Neutrophil (primary cell): Measurements from ENCODE around the gene MYEF2.

Experiments used
- H3K27ac ChIP-seq: fragments of 200-600 bp; sonication (generic); 2 replicates; pipeline ENCODE4 v1.5.1; 2016; ENCODE audit warnings: mild to moderate bottlenecking, moderate library complexity
- H3K27me3 ChIP-seq: fragments of 200-600 bp; sonication (generic); 2 replicates; pipeline ENCODE4 v1.6.0; 2016; ENCODE audit warnings: mild to moderate bottlenecking
- H3K36me3 ChIP-seq: fragments of 200-600 bp; sonication (generic); 2 replicates; pipeline ENCODE4 v1.5.1; 2017
- H3K4me1 ChIP-seq, 2 experiments: fragments of 200-600 bp in 1 of 2; sonication (generic) in 1 of 2; 1 replicate in 1 of 2; 2 replicates in 1 of 2; pipeline versions ENCODE4 v1.5.1 to v1.6.1; 2013 to 2016; ENCODE audit warnings: low read depth in 1 of 2, low read length in 1 of 2, mild to moderate bottlenecking in 1 of 2, moderate library complexity in 1 of 2; ENCODE audit not compliant: control insufficient read depth in 1 of 2, insufficient read depth in 1 of 2
- H3K4me3 ChIP-seq, 2 experiments: fragments of 200-600 bp in 1 of 2; sonication (generic) in 1 of 2; 1 replicate in 1 of 2; 2 replicates in 1 of 2; pipeline ENCODE4 v1.5.1; 2013 to 2016; ENCODE audit warnings: low read depth in 1 of 2, low read length in 1 of 2, mild to moderate bottlenecking in 1 of 2, moderate library complexity in 1 of 2
- H3K9me3 ChIP-seq: fragments of 200-600 bp; sonication (generic); 2 replicates; pipeline ENCODE4 v1.5.1; 2016
- TF ChIP-seq, protein P1 (sequence below): fragments of 200-600 bp; sonication (generic); IDR thresholded peaks from 2 replicates; pipeline ENCODE4 v1.5.1; 2016; ENCODE audit warnings: antibody characterized with exemption

The MYEF2 gene, protein sequence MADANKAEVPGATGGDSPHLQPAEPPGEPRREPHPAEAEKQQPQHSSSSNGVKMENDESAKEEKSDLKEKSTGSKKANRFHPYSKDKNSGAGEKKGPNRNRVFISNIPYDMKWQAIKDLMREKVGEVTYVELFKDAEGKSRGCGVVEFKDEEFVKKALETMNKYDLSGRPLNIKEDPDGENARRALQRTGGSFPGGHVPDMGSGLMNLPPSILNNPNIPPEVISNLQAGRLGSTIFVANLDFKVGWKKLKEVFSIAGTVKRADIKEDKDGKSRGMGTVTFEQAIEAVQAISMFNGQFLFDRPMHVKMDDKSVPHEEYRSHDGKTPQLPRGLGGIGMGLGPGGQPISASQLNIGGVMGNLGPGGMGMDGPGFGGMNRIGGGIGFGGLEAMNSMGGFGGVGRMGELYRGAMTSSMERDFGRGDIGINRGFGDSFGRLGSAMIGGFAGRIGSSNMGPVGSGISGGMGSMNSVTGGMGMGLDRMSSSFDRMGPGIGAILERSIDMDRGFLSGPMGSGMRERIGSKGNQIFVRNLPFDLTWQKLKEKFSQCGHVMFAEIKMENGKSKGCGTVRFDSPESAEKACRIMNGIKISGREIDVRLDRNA

DNA sequence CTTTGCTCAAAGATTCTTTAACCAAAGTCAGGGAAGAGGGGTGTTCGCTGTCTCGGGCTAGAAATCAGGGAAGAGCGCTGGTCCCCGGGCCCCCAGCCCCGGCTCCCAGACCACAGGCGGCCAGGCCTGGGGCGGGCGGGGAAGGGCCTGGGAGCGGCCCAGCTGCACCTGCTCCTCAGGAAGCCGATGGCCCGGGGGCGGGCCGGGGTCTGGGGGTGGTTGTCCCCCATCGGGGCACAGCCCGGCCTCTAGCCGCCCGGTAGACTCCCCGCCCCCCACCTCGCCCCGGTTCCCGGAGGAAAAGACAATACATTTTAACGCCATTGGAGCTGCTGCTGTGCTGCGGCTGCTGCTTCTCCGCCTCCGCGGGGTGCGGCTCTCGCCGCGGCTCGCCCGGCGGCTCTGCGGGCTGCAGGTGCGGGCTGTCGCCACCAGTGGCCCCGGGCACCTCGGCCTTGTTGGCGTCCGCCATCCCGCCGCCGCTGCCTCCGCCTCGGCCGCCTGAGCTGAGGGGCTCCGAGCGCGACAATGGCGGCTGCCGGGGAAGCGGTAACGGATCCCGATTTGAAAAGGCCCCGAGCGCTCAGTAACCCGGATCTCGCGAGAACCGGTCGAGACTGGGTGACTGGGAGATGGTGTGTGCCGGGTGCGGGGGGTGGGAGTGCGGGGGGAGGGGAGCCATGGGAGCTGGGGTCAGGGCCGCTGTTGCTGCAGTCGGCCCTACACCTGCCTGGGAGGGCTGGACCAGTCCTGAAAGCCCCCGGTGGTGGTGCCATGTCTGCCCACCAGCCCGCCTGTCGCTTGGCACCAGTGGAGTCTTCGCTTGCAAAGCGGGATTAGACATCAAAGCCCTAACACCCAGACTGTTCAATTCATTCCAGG is at the start of gene MYEF2:
TSS of gene MYEF2 (minus strand) at position 530 of the 882 bp plus-strand sequence. CDS start at position 472, 58 bp downstream.
- Histone ChIP-seq H3K4me3 (peak within 1 kb of the TSS in 1 of 2 experiments; percentile 38), H3K27ac (no peak within 1 kb of the TSS), H3K27me3 (peaks cover 74% of the 10 kb centered on the region), H3K4me1 (peaks cover 0 to 11% of the 10 kb centered on the region in 2 experiments), H3K9me3 (no peaks in the 10 kb centered on the region), H3K36me3 (no peaks in the 10 kb centered on the region)
- TF ChIP-seq, protein P1, sequence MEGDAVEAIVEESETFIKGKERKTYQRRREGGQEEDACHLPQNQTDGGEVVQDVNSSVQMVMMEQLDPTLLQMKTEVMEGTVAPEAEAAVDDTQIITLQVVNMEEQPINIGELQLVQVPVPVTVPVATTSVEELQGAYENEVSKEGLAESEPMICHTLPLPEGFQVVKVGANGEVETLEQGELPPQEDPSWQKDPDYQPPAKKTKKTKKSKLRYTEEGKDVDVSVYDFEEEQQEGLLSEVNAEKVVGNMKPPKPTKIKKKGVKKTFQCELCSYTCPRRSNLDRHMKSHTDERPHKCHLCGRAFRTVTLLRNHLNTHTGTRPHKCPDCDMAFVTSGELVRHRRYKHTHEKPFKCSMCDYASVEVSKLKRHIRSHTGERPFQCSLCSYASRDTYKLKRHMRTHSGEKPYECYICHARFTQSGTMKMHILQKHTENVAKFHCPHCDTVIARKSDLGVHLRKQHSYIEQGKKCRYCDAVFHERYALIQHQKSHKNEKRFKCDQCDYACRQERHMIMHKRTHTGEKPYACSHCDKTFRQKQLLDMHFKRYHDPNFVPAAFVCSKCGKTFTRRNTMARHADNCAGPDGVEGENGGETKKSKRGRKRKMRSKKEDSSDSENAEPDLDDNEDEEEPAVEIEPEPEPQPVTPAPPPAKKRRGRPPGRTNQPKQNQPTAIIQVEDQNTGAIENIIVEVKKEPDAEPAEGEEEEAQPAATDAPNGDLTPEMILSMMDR = no peak

DNA sequence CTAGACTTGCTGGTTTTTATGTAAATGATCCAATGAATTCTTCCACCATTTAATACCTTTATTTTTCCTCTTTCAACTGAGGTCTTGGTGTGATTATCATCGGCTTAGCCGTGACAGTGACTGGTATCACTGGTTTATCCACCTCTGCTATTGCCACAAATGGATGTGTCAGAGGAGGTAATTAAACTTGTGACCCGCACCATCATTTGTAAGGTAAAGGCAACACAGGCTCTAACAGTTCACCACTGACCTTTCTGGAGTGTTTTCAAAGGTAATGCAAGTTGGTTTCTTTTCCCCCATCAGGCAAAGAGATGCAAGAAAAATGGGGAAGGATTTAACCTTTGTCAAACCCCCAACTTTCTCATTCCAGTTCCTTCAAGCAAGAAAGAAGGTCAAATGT is 47.7 kb upstream of the MYEF2 start:
- H3K27ac ChIP-seq = no peak overlapping the region
- H3K9me3 ChIP-seq = no peaks in the 10 kb centered on the region
- TF ChIP-seq, protein P1 = no peak
- no peaks in the 10 kb centered on the region for H3K4me1 ChIP-seq
- peaks cover 19% of the 10 kb centered on the region for H3K36me3 ChIP-seq
- H3K27me3 ChIP-seq = peaks cover 43% of the 10 kb centered on the region
- no peak overlapping the region for H3K4me3 ChIP-seq

GRCh38 chr15:48222627-48223026 is 44.5 kb upstream of the MYEF2 start:
- H3K4me1 ChIP-seq = no peaks in the 10 kb centered on the region
- H3K27me3 ChIP-seq = peaks cover 45% of the 10 kb centered on the region
- peaks cover 9% of the 10 kb centered on the region for H3K36me3 ChIP-seq
- H3K4me3 ChIP-seq = no peak overlapping the region
- TF ChIP-seq, protein P1 = no peak
- no peak overlapping the region for H3K27ac ChIP-seq
- no peaks in the 10 kb centered on the region for H3K9me3 ChIP-seq

- Histone ChIP-seq H3K36me3 (peaks cover 1% of the 10 kb centered on the region), H3K4me1 (no peaks in the 10 kb centered on the region), H3K4me3 (no peak overlapping the region), H3K9me3 (no peaks in the 10 kb centered on the region), H3K27ac (no peak overlapping the region), H3K27me3 (peaks cover 48% of the 10 kb centered on the region)
- TF ChIP-seq, protein P1 = no peak
Observed at GRCh38 chr15:48221885-48222284, 43.8 kb upstream of the MYEF2 start.

DNA sequence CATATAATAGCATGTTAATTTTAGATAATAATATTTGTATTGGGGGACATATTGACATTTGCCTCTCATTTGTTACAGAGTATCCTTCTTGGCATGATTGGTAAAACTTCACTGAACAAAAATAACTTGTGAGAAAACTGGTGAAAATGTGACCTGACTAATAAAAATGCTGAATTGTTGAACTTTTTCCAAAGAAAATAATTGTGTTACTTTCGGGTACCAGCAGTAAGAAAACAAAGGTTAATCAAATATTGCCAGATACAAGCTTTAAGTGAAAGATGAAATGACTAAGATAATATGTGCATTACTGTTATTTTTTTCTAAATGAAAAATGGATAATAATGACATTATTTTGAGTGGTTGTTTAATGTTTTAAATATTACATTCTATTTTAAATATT is 43.2 kb upstream of the MYEF2 start:
- Histone ChIP-seq H3K27ac (no peak overlapping the region), H3K4me1 (no peaks in the 10 kb centered on the region), H3K9me3 (no peaks in the 10 kb centered on the region), H3K4me3 (no peak overlapping the region), H3K27me3 (peaks cover 50% of the 10 kb centered on the region), H3K36me3 (no peaks in the 10 kb centered on the region)
- TF ChIP-seq, protein P1 = no peak
